ENCODE data around the gene FASTKD2. TPM values are rescaled to one million over a fixed set of nuclear protein-coding genes. Genes with fewer than 3 reads are reported as not detected.
"Not testable (repeated sequence)": the region's sequence is repeated elsewhere in the genome, so short reads cannot be mapped to it uniquely, and the experiment has no call there.

FASTKD2 gene
- total RNA-seq, 2 donors from 2014 or later = 22.2 to 45.5 TPM

- no peak overlapping the region for H3K27ac ChIP-seq
- H3K4me1 ChIP-seq = peaks cover 0 to 19% of the 10 kb centered on the region in 2 donors
- H3K27me3 ChIP-seq = no peaks in the 10 kb centered on the region
- no peaks in the 10 kb centered on the region for H3K36me3 ChIP-seq
- no peaks in the 10 kb centered on the region for H3K9me3 ChIP-seq
- TF ChIP-seq, protein P1, sequence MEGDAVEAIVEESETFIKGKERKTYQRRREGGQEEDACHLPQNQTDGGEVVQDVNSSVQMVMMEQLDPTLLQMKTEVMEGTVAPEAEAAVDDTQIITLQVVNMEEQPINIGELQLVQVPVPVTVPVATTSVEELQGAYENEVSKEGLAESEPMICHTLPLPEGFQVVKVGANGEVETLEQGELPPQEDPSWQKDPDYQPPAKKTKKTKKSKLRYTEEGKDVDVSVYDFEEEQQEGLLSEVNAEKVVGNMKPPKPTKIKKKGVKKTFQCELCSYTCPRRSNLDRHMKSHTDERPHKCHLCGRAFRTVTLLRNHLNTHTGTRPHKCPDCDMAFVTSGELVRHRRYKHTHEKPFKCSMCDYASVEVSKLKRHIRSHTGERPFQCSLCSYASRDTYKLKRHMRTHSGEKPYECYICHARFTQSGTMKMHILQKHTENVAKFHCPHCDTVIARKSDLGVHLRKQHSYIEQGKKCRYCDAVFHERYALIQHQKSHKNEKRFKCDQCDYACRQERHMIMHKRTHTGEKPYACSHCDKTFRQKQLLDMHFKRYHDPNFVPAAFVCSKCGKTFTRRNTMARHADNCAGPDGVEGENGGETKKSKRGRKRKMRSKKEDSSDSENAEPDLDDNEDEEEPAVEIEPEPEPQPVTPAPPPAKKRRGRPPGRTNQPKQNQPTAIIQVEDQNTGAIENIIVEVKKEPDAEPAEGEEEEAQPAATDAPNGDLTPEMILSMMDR (IDR thresholded peaks at IDR 0.05) = no peak
- H3K4me3 ChIP-seq = no peak overlapping the region
- no peak for DNase-seq (ENCODE audit: low spot score)
Measured at GRCh38 chr2:206801418-206802189, 36.2 kb downstream of the FASTKD2 start.

DNA sequence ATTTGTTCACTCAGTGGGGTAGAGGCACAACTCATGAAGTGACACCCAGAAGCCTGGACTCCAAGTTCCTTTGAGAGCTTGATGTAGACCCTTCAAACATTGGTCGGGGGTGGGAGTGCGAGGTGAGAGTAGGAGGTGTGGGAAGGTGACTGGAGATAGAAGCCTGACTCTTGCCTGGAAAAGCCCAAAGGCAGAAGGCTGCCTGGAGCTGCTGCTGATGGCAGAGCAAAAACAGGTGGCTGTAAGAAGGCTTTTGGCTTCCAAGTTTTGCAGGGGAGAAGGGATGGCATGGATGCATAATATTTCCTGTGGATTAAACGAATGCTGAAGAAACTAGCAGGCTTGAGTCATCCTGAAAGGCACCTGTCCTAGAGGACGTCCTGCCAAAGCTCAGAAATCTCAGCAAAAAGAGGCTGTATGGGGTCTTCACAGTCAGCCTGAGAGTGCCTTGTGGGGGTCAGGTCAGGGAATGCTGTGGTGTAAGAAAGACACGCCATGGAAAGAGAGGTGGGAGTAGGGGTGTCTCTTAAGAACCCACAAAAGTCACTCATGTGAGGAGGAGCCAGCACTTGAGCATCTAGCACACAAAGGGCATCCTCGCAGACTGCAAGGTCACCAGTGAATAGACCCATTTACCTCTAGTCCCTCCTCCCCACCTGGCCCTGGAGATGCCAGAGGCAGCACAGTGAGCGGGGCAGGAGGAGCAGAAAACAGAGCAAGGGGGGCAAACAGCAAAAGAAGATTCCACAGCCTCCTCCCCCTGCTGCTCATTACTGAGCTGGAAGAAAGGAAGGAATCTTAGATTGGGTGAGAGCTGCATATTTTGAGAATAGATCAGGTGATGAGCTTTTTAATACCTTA lies 37.5 kb downstream of the FASTKD2 start:
- no peak for DNase-seq (ENCODE audit: low spot score)
- H3K36me3 ChIP-seq = no peaks in the 10 kb centered on the region
- TF ChIP-seq, protein P1 (IDR thresholded peaks at IDR 0.05) = no peak
- no peaks in the 10 kb centered on the region for H3K9me3 ChIP-seq
- no peak overlapping the region for H3K4me3 ChIP-seq
- H3K27ac ChIP-seq = no peak overlapping the region
- peaks cover 0 to 19% of the 10 kb centered on the region in 2 donors for H3K4me1 ChIP-seq
- no peaks in the 10 kb centered on the region for H3K27me3 ChIP-seq

DNA sequence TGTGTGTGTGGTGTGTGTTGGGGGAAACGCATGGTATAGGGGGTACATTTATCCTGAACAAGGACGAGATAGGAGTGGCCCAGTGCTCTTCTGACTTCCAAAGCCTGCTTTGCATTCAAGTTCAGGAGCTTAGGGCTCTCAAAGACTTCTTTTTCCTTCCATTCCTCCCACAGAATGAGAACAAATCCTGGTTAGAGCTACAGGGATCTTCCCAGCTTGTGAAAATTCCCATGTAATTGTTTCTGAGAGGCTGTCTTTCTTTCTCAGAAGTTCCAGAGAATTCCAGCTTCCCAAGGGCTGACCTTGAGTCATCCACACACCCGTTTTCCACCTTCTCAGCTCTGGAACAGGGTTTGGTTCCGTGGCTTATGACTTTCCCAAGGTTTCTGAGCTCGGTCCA lies 38.9 kb downstream of the FASTKD2 start:
- H3K27me3 ChIP-seq = no peaks in the 10 kb centered on the region
- H3K27ac ChIP-seq = no peak overlapping the region
- TF ChIP-seq, protein P1 (IDR thresholded peaks at IDR 0.05) = no peak
- H3K36me3 ChIP-seq = no peaks in the 10 kb centered on the region
- no peak overlapping the region for H3K4me3 ChIP-seq
- peaks cover 0 to 19% of the 10 kb centered on the region in 2 donors for H3K4me1 ChIP-seq
- no peaks in the 10 kb centered on the region for H3K9me3 ChIP-seq
- DNase-seq (ENCODE audit: low spot score) = no peak

DNA sequence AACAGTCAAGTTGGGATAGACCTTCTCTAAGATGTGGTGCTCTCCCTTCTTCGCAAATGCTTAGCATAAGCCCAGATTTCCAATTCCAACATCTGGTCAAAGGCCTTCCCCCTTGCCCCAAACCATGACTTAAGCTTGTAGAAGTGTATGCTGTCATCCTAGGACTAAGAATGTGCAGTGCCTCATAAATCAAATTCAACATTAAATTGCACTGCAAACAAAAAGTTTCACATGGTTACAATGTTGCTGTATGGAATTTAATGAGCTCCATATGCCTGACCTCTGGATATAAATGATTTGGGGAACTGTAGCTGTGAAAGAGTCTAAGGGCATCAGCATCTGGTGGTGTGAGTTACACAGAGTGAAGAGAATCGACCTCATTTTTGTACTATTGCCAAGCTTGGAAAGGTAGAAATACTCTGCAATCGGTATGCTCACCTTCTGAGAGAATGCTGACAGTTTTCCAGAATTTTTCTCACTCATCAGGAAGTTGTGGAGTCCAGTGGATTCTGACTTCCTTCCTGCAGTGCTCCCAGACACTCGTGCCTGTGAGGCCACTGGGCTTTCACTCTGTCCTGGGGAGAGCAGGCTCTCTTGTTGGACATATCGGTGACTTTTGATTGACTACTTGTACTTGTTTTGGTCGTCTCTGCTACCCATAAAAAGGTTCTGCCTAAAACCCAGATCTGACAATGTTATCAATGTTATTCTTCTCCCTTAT lies 40.6 kb downstream of the FASTKD2 start:
- H3K36me3 ChIP-seq = no peaks in the 10 kb centered on the region
- H3K27ac ChIP-seq = no peak overlapping the region
- peaks cover 0 to 10% of the 10 kb centered on the region in 2 donors for H3K4me1 ChIP-seq
- DNase-seq (ENCODE audit: low spot score) = no peak
- no peaks in the 10 kb centered on the region for H3K9me3 ChIP-seq
- no peak overlapping the region for H3K4me3 ChIP-seq
- H3K27me3 ChIP-seq = no peaks in the 10 kb centered on the region
- TF ChIP-seq, protein P1 (IDR thresholded peaks at IDR 0.05) = no peak

DNA sequence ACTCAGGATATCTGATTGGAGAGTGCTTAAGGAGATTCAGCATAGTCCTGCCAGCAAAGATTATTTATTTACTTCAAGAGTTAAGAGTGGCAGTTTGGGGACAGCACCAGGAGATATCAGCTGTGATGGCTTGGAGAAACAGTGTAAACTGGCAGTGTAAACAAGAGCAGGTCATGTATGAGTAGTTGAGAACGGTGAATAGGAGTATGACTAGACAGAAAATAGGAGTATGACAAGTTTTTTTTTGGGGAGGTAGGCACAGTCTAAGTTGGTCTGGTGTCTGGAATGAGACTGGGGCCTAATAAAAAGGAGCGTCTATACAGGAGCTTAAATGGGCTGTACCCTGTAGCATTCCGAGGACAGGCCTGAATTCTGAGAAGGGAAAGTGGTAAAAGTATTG lies 42.2 kb downstream of the FASTKD2 start:
- H3K4me1 ChIP-seq; DNase-seq (ENCODE audit: low spot score); H3K36me3 ChIP-seq; H3K27me3 ChIP-seq; H3K27ac ChIP-seq; H3K9me3 ChIP-seq; H3K4me3 ChIP-seq: not testable (repeated sequence)

DNA sequence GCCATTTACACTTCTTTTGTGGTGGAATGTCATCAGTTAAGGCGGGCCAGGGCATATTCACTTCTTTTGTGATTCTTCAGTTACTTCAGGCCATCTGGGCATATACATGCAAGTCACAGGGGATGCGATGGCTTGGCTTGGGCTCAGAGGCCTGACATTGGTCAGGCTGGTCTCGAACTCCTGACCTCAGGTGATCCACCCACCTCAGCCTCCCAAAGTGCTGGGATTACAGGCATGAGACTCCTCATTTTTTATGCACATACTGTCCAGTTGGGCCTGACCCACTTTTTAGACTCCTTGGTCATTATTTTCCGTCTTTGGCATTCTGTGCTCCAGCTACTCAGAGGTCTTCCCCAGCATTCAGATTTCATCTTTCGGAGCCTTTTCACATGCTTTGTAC lies 47.1 kb downstream of the FASTKD2 start:
- not testable (repeated sequence) for H3K27ac ChIP-seq; DNase-seq (ENCODE audit: low spot score); H3K27me3 ChIP-seq; H3K4me3 ChIP-seq; H3K36me3 ChIP-seq; H3K4me1 ChIP-seq
- peaks cover 0 to 13% of the 10 kb centered on the region in 2 donors for H3K9me3 ChIP-seq
